Lower lobe of right lung (tissue), 2 donors: ENCODE data around the gene TMEM201. TPM values are rescaled to one million over a fixed set of nuclear protein-coding genes. Genes with fewer than 3 reads are reported as not detected.

Experiments used
- ATAC-seq, 2 donors: fragments of 200-7000 bp; cut with Tn5 transposase; one replicate each; pipeline ENCODE4 v1.9.1; 2020 to 2022; ENCODE audit warnings: mild to moderate bottlenecking in 2 of 2, moderate library complexity in 2 of 2
- DNase-seq: peaks from one replicate; pipeline ENCODE4 v3.0.0-alpha.2; 2020
- H3K27ac ChIP-seq: fragments of 200-600 bp; one replicate; pipeline ENCODE4 v1.8.0; 2022
- H3K27me3 ChIP-seq: fragments of 200-600 bp; one replicate; pipeline ENCODE4 v1.8.0; 2022; ENCODE audit warnings: low read depth
- H3K36me3 ChIP-seq: fragments of 200-600 bp; one replicate; pipeline ENCODE4 v1.8.0; 2022; ENCODE audit warnings: mild to moderate bottlenecking
- H3K4me1 ChIP-seq: fragments of 200-600 bp; one replicate; pipeline ENCODE4 v1.8.0; 2022
- H3K4me3 ChIP-seq: fragments of 200-600 bp; one replicate; pipeline ENCODE4 v1.8.0; 2022; ENCODE audit warnings: mild to moderate bottlenecking
- H3K9me3 ChIP-seq: fragments of 200-600 bp; one replicate; pipeline ENCODE4 v1.8.0; 2022
- CTCF ChIP-seq: fragments of 200-600 bp; IDR thresholded peaks from one replicate; pipeline ENCODE4 v1.8.0; 2022; ENCODE audit warnings: antibody characterized with exemption, mild to moderate bottlenecking
- intact Hi-C: fragments of 100-400 bp; cut with DNase I; formaldehyde crosslinking; loops from one replicate; pipeline ENCODE4 v1.11.0; 2022
- long read RNA-seq: library from polyadenylated mRNA; unstranded; transcript quantifications from one replicate; pipeline ENCODE4 v2.0.0, GENCODE V29; 2021
- total RNA-seq: library from RNA; stranded (reverse); fragmentation: NEBNext Ultra II Directional; extraction: Animal tissue kit (Norgen Biotek cat#: 25700); gene quantifications from one replicate; pipeline ENCODE4 v1.2.1, GENCODE V29; 2021
- donor health status: DM: no; HTN: yes; CAD: no; lungs with severe emphysema.

Gene TMEM201
- 8.2 TPM for total RNA-seq
- long read RNA-seq, partial matches to known transcripts = 4 of 12 reads
- long read RNA-seq, other reads (novel, unspliced or antisense) = 5 of 12 reads

GRCh38 chr1:9588551-9589143 lies at the start of gene TMEM201:
Gene TMEM201, plus strand, starts transcription at chr1:9588911. Its CDS starts 20 bp downstream, at chr1:9588931.
- Histone ChIP-seq H3K9me3 (no peaks in the 10 kb centered on the region), H3K4me1 (peaks cover 28% of the 10 kb centered on the region), H3K27me3 (no peaks in the 10 kb centered on the region), H3K36me3 (no peaks in the 10 kb centered on the region), H3K4me3 (peak within 1 kb of the TSS; percentile 73), H3K27ac (peak within 1 kb of the TSS; percentile 64)
- DNase-seq (peak; percentile 96), ATAC-seq (peak; percentile 97 to 98)
- intact Hi-C loops = no loop called here
- TF ChIP-seq CTCF = peak; percentile 83

- Histone ChIP-seq H3K4me3 (peak within 1 kb of the TSS; percentile 75), H3K9me3 (no peaks in the 10 kb centered on the region), H3K4me1 (peaks cover 31% of the 10 kb centered on the region), H3K36me3 (no peaks in the 10 kb centered on the region), H3K27me3 (no peaks in the 10 kb centered on the region), H3K27ac (peak within 1 kb of the TSS; percentile 91)
- intact Hi-C loops = no loop called here
- no peak for TF ChIP-seq CTCF
- ATAC-seq (peak; percentile 98 to 100), DNase-seq (peak; percentile 96)
Measured at GRCh38 chr1:9539165-9539828, 49.4 kb upstream of the TMEM201 start, which contains the start of gene SLC25A33. Gene SLC25A33, plus strand, starts transcription at chr1:9539465. Its CDS starts 227 bp downstream, at chr1:9539692.

GRCh38 chr1:9539829-9540550 lies 48.7 kb upstream of the TMEM201 start:
- peak overlapping the region; percentile 91 for H3K27ac ChIP-seq
- ATAC-seq = peak; percentile 69 to 71
- H3K36me3 ChIP-seq = no peaks in the 10 kb centered on the region
- intact Hi-C loops = no loop called here
- no peaks in the 10 kb centered on the region for H3K27me3 ChIP-seq
- peak; percentile 70 for DNase-seq
- peaks cover 31% of the 10 kb centered on the region for H3K4me1 ChIP-seq
- H3K4me3 ChIP-seq = peak overlapping the region; percentile 75
- H3K9me3 ChIP-seq = no peaks in the 10 kb centered on the region
- no peak for TF ChIP-seq CTCF

GRCh38 chr1:9542430-9542829 lies 46.3 kb upstream of the TMEM201 start:
- DNase-seq = no peak
- Histone ChIP-seq H3K27ac (no peak overlapping the region), H3K36me3 (no peaks in the 10 kb centered on the region), H3K4me3 (no peak overlapping the region), H3K4me1 (peaks cover 31% of the 10 kb centered on the region), H3K27me3 (no peaks in the 10 kb centered on the region), H3K9me3 (no peaks in the 10 kb centered on the region)
- intact Hi-C loops = no loop called here
- TF ChIP-seq CTCF = no peak
- no peak for ATAC-seq

GRCh38 chr1:9544926-9545325 lies 43.8 kb upstream of the TMEM201 start:
- H3K9me3 ChIP-seq = no peaks in the 10 kb centered on the region
- no peak overlapping the region for H3K4me3 ChIP-seq
- DNase-seq = no peak
- H3K27me3 ChIP-seq = no peaks in the 10 kb centered on the region
- no peak for ATAC-seq
- H3K4me1 ChIP-seq = peaks cover 23% of the 10 kb centered on the region
- H3K36me3 ChIP-seq = no peaks in the 10 kb centered on the region
- TF ChIP-seq CTCF = no peak
- intact Hi-C loops = no loop called here
- no peak overlapping the region for H3K27ac ChIP-seq
